Gastrocnemius medialis (tissue), 4 donors: ENCODE results near the gene FAM118A.

Experiments used
- POLR2A ChIP-seq, 2 donors: fragments of 450-650 bp; IDR thresholded peaks; one replicate each; pipeline ENCODE4 v1.6.1; 2017; ENCODE audit warnings: antibody characterized with exemption in 2 of 2, mild to moderate bottlenecking in 2 of 2, moderate library complexity in 2 of 2
- TF ChIP-seq, protein P1 (sequence below), 5 experiments: fragments of 450-650 bp in 3 of 5; fragments of 200-600 bp in 2 of 5; sonication (generic) in 2 of 5; IDR thresholded peaks in 4 of 5; conservative IDR thresholded peaks in 1 of 5; 1 replicate in 4 of 5; 2 replicates in 1 of 5; pipeline ENCODE4 v1.5.1; 2016 to 2019; ENCODE audit warnings: antibody characterized with exemption in 5 of 5, mild to moderate bottlenecking in 3 of 5, moderate library complexity in 3 of 5

DNA sequence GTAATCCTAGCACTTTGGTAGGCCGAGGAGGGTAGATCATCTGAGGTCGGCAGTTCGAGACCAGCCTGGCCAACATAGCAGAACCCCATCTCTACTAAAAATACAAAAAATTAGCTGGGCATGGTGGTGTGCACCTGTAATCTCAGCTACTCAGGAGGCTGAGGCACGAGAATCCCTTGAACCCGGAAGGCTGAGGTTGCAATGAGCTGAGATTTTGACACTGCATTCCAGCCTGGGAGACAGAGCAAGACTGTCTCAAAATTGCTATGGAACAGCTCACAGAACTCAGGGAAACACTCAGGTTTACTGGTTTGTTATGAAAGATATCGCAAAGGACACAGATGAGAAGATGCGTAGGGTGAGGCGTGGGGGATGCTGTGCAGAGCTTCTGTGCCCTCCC is 2.7 kb downstream of the FAM118A start:
- TF ChIP-seq, protein P1, sequence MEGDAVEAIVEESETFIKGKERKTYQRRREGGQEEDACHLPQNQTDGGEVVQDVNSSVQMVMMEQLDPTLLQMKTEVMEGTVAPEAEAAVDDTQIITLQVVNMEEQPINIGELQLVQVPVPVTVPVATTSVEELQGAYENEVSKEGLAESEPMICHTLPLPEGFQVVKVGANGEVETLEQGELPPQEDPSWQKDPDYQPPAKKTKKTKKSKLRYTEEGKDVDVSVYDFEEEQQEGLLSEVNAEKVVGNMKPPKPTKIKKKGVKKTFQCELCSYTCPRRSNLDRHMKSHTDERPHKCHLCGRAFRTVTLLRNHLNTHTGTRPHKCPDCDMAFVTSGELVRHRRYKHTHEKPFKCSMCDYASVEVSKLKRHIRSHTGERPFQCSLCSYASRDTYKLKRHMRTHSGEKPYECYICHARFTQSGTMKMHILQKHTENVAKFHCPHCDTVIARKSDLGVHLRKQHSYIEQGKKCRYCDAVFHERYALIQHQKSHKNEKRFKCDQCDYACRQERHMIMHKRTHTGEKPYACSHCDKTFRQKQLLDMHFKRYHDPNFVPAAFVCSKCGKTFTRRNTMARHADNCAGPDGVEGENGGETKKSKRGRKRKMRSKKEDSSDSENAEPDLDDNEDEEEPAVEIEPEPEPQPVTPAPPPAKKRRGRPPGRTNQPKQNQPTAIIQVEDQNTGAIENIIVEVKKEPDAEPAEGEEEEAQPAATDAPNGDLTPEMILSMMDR (IDR thresholded peaks at IDR 0.05 in 4 of 5, conservative IDR thresholded peaks at IDR 0.05 in 1 of 5) = no peak
- TF ChIP-seq POLR2A (IDR thresholded peaks at IDR 0.05) = no peak
